DMS53 (cell line): Measurements from ENCODE around the gene SMAD5.
A peak's percentile ranks its signal among the peaks of the same experiment; 100 is the strongest.

Source experiments
- DNase-seq: peaks from one replicate; lab custom pipeline; 2025; lab: John Stamatoyannopoulos, UW

The SMAD5 gene

DNA sequence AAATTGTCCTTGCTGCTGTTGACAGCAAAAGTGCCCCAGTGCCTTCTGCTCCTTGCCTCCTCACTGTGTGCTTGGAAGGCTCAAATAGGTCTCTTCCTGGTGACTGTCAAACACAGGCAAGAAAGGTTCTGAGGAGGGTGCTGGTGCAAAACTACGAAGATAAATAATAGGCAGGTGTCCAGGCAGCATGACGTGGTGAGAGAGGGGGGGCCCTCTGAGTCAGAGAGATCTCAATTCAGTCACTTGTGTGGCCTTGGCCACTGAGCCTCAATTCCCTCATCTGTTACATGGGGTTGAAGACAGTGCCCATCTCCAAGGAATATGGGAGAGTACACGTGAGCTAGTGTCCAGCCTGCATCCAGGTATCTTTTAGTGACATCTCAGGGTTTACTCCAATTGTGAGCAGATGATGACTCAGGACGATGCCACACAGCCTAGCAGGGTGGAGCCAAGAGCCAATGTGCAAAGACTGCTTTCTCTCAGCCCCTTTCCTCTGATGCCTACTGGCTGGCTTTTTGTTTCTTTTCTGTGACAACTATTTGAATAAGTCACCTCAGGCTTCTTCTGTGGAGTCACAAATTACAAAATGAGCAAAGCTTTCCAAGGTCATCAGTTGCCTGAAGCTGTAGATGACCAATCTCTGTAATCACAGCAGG lies 90.1 kb downstream of the SMAD5 start:
- DNase-seq, result peak; percentile 54

DNA sequence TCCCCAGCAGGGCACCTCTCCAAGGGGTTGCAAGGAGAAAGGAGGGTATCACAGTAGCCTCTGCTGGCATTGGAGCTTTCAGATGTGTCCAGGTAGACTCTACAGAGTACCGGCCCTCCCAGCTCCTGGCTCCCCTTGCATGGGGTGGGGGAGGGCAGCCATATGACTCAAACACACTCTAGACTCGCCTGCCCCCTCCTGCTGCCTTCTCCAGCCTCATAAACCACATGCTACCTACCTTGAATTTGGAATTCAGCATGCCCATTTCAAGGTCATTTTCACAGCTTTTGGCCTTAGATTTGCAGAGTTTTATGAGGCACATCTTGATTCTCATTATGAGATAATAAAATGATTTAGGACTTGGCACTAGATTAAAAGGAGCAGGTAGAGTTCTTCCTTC lies 93.2 kb downstream of the SMAD5 start:
- DNase-seq, result no peak

DNA sequence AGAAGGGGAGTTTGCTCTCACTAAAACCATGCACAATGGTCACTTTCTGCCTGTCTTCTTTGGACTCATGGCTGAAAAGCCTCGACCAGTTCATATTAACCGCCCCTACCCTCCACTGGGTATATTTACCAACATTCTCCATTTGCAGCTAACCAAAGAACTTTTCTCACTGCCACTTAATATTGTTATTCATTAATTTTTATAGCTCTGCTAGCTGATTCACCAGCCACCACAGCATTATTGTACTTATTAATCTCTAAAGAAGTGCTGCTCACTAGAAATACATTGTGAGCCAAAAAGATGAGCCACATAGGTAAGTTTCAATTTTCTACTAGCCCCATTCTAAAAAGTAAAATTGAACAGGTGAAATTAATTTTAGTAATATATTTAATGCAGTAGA lies 93.8 kb downstream of the SMAD5 start:
- no peak for DNase-seq

DNA sequence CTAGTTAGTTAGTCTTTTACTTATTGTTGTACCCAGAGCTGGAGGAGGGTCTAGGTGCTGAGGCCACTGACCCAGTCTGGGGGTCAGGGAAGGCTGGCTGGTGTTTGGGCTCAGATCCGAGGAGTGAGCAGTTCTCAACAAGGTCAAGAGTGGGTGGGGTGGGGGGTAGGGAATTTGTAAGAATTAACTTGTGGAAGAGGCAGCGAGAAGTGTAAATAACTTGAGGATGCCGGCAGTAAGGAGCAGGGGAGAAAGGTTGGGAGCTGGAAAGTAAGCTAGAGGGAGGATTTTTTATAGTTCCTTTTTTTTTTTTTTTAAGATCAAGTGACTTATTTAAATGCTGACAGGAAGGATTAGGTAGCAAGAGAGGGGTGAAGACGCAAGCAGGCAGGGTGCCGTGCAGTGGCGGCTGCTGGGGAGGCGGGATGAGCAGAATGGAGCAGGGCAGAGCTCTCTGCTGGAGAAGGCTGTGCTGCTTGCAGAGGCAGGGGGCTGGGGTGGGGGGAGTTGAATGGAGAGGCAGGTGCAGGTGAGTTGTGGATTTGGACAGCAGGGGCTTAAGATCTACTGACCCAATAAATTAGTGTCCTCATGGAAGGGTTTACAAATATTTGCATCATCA lies 95.6 kb downstream of the SMAD5 start:
- DNase-seq, result no peak

DNA sequence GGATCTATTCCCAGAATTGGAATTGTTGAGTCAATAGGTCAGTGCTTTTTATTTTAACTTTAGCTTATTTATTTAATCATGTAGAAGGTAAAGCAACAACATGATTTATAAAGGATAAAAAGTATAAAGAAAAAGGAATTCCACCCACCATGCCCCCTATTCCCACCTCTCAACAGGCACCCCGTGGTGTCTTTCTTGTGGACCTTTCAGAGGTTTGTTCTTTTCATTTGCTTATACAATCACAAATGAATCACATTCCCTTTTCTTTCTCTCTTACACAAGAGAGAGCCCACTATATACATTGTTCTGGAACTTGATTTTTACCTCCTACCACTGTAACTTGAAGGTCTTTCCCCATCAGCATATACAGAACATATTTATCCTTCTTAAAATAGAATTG lies 97.5 kb downstream of the SMAD5 start:
- DNase-seq, result no peak

DNA sequence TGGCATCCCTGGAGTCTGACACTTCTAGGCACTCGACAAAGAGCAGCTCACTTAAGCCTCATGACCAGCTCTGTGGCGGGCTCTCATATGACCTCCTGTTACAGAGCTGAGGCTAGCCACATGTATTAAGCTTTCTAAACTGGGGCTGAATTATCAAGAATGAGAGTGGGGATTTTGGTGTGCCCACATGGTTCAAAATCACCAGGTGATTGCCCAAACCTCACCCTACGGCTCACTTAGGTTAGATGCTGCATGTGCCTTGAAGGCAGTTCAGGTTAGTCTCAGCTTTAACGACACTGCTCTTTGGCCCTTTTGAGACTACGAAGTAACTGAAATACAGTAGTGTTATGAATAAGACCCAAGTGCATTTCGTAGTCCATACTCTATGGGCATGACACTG lies 99.7 kb downstream of the SMAD5 start:
- no peak for DNase-seq
